Dedifferentiated amniotic fluid mesenchymal stem cell (primary cell): ENCODE data around the gene ECHS1.

Source experiments
- DNase-seq: peaks from one replicate; pipeline ENCODE4 v3.0.0-alpha.2; 2016; ENCODE audit errors: extremely low spot score

Gene ECHS1

DNA sequence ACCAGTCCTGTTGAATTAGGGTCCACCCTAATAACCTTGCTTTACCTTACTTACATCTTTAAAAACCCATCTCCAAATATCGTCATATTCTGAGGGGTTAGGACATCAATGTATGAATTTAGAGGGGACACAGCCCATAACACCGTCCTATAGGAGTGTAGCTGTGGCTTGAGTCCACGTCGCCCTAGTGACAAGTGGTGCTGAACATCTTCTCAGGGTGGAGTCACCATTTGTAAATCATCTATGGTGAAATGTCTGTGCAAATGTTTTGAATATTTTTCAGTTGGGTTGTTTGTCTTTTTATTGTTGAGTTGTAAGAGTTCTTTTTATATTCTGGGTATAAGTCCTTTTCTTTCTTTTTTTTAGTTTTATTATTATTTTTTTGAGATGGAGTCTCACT lies 31.2 kb downstream of the ECHS1 start:
- DNase-seq, result no peak

DNA sequence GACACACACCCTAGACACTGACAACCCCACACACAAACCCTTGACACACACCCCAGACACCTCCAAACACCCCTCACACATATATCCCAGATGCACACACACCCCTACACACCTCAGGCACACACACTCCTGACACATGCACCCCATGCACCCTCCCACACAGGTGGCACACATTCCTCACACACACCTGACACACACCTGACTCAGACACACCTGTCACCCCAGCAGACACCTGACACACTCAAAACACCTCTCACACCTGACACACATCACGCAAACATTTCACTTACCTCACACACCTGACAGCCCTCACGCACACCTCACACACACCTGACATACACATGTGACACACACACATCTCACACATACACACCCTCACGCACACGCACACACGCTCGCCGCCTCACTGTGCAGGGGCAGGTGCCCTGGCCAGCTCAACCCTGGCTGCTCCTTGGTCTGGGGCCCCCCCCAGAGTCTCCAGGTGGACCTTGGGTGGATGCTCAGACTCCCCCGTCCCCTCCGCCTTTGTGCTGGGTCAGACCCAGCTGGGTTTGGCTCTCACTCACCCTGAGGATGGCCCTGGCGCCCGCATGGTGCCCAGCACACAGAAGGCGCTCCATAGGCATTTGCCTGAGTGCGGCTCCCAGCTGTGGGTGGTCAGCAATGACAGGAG lies 33.3 kb downstream of the ECHS1 start:
- no peak for DNase-seq

- no peak for DNase-seq
Measured at GRCh38 chr10:133338080-133339071, 34.8 kb downstream of the ECHS1 start.

- DNase-seq, result no peak
Measured at GRCh38 chr10:133337370-133337725, 35.8 kb downstream of the ECHS1 start.

DNA sequence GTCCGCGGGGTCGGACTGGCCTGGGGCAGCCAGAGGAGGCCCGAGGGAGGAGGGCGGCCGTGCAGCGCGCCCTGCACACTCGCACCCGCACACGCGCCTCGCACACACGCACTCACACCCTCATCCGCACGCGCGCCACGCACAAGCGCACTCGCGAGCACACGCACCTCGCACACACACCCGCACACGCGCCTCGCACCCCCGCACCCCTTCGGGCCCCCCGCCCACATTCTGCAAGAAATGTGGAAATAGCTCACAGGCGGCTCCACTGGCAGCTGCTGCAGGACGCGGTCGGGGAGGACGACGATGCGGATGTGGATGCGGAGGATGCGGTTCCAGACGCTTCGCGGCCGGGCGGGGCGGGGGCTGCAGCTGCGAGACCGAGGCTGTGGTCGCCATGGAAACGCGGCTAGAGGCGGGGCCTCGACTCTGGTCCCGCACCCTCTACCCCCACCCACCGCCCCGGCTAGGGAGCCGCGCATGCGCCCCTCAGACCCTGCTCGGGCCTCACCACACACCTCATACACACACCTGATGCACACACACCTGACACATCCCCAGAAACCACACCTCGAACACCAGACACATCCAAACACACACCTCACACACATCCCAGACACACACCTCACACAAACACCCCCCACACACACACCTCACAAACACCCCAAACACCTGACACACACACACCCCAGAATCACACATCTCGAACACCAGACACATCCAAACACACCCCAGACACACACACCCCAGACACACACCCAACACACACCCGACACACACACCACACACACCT lies 36.4 kb downstream of the ECHS1 start, which contains the start of gene CALY:
Gene CALY, minus strand, starts transcription at position 320 of the 793 bp plus-strand sequence. CDS start 7,907 bp downstream, outside the sequence.
- no peak for DNase-seq

GRCh38 chr10:133336118-133336576 lies 37.0 kb downstream of the ECHS1 start:
- no peak for DNase-seq

- DNase-seq, result peak; percentile 42
Measured at GRCh38 chr10:133335246-133336117, 37.7 kb downstream of the ECHS1 start.

GRCh38 chr10:133334503-133335245 lies 38.5 kb downstream of the ECHS1 start:
- no peak for DNase-seq

- DNase-seq, result no peak
Measured at GRCh38 chr10:133332936-133333699, 40.0 kb downstream of the ECHS1 start.

DNA sequence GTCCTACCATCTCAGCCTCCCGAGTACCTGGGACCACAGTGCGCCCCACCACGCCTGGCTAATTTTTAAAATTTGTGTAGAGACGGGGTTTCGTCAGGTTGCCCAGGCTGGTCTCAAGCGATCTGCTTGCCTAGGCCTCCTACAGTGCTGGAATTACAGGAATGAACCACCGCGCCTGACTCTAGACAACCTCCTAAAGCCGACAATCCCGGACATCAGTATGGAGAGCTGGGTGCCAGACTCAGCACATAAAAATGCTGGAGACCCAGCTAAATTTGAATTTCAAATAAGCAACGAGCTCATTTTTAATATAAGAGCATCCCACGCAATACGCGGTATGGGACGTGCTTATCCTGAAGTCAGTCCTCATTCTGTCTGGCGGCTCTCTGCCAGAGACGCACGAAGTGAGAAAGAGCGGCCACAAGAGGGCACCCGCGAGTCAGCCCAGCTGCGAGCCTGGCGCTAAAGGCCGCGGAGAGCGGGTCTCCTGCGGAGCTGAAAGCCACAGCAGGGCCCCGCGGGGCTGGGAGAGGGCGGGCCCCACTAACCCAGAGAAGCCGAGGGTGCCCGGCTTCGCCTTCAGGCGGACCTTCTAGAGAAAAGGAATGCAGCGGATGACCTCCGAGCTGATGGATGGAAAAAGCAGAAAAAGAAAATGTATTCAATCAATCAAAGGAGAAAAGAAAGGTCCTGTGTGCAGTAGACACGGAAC lies 43.5 kb downstream of the ECHS1 start:
- DNase-seq, result peak; percentile 77

DNA sequence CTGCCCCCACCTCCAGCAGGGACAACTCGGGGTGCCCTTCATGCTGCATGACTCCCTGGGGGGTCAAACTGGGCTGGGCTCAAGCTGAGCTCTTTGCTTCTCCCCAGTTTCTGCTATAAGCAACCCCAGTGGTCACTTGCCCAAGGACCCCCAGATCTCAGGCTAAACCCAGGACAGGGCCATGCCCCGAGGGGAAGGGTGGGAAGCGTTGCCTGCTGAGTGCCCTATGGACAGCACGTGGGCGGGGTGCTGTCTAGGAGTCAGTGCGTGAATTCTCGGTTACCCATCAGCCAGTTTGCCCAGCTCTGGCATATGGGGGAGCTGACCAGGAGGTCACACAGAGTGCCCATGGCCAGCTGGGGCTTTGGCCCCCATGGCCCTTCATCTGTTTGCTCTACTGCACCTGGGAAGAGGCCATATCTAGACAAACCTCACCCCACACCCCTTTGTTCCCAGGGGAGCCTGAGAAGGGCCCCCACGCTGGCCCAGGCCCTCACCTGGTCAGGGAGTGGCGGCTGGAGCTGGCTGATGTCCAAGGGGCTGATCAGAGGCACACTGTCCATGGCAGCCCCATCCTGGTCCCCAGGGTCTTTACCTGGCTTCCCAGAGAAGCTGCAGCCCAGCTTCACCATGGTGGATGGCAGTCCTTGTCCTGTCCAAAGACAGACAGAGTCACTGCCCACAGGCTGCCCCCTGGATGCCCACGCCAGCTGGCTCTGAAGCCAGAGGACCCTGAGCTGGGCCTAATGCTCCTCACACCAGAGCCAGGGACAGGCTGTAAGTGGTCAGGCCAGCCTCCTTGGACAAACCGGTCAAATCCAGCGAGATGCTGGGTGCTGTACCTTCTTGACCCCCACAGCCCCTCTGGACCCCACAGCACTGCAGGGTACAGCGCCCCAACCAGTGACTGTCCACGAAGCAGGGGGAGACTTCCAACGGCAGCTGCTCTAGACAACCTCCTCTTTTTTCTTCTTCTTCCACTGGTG lies 44.5 kb downstream of the ECHS1 start:
- DNase-seq, result no peak

- no peak for DNase-seq
Measured at GRCh38 chr10:133327651-133328357, 45.4 kb downstream of the ECHS1 start.

- no peak for DNase-seq
Measured at GRCh38 chr10:133326745-133327650, 46.2 kb downstream of the ECHS1 start.

GRCh38 chr10:133326223-133326551 lies 47.0 kb downstream of the ECHS1 start:
- DNase-seq, result no peak

DNA sequence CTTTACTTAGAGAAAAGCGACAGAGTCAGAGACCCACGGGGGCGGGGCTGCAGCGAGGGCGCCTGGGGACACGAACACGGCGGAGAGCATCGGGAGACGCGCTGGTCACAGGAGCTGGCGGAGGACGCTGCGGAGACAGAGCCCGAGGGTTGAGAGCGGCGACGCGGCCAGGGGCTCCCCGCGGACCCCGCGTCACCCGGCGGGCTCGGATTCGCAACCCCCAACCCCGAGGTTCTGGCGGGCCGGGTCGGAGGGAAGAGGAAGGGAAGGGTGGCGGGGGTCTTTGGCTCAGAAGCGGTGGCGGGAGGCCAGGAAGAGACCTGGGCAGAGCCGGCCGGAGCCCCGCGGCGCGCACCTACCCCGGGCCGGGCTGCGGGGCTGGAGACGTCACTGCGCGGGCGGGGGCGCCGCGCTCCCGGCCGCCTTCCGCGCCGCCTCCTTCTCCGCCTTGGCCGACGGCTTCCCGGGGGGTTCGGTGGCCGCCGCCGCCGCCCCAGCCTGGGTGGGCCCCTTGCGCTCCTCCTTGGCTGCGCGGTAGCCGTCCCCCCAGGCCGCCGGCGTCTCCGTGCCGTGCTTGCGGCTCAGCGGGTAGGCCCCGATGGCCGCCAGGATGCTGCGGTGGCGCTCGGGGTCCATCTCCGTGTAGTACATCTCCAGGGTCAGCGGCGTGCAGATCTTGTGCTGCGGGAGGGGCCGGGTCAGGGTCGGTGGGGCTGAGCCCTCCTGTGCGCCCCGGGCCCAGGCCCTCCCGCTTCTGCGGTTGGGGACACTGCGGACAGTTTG lies 47.5 kb downstream of the ECHS1 start:
- no peak for DNase-seq
